Tibial nerve (tissue), 4 donors: Measurements from ENCODE around the gene EGFL6. TPM values are rescaled to one million over a fixed set of nuclear protein-coding genes. Genes with fewer than 3 reads are reported as not detected.

Experiments
- DNase-seq, 2 donors: peaks; one replicate each; pipeline ENCODE4 v3.0.0-alpha.2; 2019; ENCODE audit warnings: low spot score in 2 of 2
- H3K27ac ChIP-seq, 4 donors: fragments of 200-600 bp; sonication (generic) in 3 of 4; one replicate each; pipeline ENCODE4 v1.5.1; 2017 to 2019; ENCODE audit warnings: mild to moderate bottlenecking in 1 of 4
- H3K27me3 ChIP-seq, 2 donors: fragments of 200-600 bp; sonication (generic) in 1 of 2; one replicate each; pipeline versions ENCODE4 v1.5.1 to v1.6.0; 2017 to 2019
- H3K36me3 ChIP-seq, 3 donors: fragments of 200-600 bp; sonication (generic); one replicate each; pipeline ENCODE4 v1.5.1; 2018 to 2019
- H3K4me1 ChIP-seq, 4 donors: fragments of 200-600 bp; sonication (generic) in 3 of 4; one replicate each; pipeline ENCODE4 v1.5.1; 2017 to 2019
- H3K4me3 ChIP-seq, 4 donors: fragments of 200-600 bp; sonication (generic) in 3 of 4; one replicate each; pipeline ENCODE4 v1.5.1; 2017 to 2019; ENCODE audit warnings: mild to moderate bottlenecking in 1 of 4, moderate library complexity in 1 of 4
- H3K9me3 ChIP-seq, 4 donors: fragments of 200-600 bp; sonication (generic) in 3 of 4; one replicate each; pipeline ENCODE4 v1.5.1; 2017 to 2019
- EP300 ChIP-seq, 2 donors: sonication (generic); formaldehyde crosslinking; IDR thresholded peaks; one replicate each; pipeline ENCODE4 v1.6.1; 2017; ENCODE audit warnings: antibody characterized with exemption in 2 of 2, mild to moderate bottlenecking in 1 of 2
- POLR2A ChIP-seq, 2 donors: fragments of 450-650 bp; IDR thresholded peaks; one replicate each; pipeline ENCODE4 v1.6.1; 2017; ENCODE audit warnings: antibody characterized with exemption in 2 of 2, mild to moderate bottlenecking in 2 of 2, moderate library complexity in 2 of 2
- WGBS, 2 donors: methylation state at CpG; one replicate each; pipeline ENCODE4 v1.1.5; 2018; 5-methylcytosine and 5-hydroxymethylcytosine counted together
- total RNA-seq, 4 donors: library from RNA; depleted of rRNA; stranded (reverse); fragments of >200 nt; gene quantifications; one replicate each; pipeline ENCODE4 v1.1.0, GENCODE V29; 2016
- TF ChIP-seq, protein P1 (sequence below), 5 experiments: fragments of 200-600 bp in 3 of 5; fragments of 450-650 bp in 2 of 5; sonication (generic) in 3 of 5; IDR thresholded peaks; one replicate each; pipeline ENCODE4 v1.5.1; 2016 to 2019; ENCODE audit warnings: antibody characterized with exemption in 5 of 5, mild to moderate bottlenecking in 3 of 5, moderate library complexity in 2 of 5

EGFL6 gene, protein sequence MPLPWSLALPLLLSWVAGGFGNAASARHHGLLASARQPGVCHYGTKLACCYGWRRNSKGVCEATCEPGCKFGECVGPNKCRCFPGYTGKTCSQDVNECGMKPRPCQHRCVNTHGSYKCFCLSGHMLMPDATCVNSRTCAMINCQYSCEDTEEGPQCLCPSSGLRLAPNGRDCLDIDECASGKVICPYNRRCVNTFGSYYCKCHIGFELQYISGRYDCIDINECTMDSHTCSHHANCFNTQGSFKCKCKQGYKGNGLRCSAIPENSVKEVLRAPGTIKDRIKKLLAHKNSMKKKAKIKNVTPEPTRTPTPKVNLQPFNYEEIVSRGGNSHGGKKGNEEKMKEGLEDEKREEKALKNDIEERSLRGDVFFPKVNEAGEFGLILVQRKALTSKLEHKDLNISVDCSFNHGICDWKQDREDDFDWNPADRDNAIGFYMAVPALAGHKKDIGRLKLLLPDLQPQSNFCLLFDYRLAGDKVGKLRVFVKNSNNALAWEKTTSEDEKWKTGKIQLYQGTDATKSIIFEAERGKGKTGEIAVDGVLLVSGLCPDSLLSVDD
- not detected for total RNA-seq

DNA sequence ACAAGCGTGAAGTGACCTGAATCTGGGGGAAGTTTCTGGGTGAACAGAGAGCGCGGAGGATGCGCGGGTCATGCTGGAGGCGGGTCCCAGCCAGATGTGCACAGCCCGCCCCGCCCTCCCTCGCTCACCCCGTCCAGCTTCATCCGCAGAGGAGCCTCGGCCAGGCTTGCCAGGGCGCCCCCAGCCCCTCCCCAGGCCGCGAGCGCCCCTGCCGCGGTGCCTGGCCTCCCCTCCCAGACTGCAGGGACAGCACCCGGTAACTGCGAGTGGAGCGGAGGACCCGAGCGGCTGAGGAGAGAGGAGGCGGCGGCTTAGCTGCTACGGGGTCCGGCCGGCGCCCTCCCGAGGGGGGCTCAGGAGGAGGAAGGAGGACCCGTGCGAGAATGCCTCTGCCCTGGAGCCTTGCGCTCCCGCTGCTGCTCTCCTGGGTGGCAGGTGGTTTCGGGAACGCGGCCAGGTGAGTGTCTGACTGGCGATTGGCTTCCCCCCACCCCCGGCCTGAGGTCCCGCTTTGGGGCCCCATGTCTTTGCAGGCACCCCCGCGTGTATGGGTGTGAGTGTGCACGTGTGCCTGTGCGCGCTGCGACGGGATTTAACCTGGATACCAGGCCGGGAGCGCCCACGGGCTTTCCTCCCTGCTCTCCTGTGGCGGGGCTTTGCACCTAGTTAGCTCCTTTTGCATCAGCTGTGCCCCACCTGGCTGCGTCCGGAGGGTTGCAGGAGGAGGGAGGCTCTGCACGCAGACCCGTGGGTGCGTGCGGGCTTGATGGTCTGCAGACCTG lies at the start of gene EGFL6:
TSS of gene EGFL6 (plus strand) at position 123 of the 782 bp plus-strand sequence. CDS start at position 384, 261 bp downstream.
- Histone ChIP-seq H3K4me1 (peaks cover 0 to 10% (median 0%) of the 10 kb centered on the region in 4 donors), H3K27ac (no peak within 1 kb of the TSS), H3K9me3 (no peaks in the 10 kb centered on the region), H3K27me3 (peaks cover 0 to 86% of the 10 kb centered on the region in 2 donors), H3K4me3 (peak within 1 kb of the TSS in 2 of 4 donors; percentile 12 to 32), H3K36me3 (no peaks in the 10 kb centered on the region)
- DNase-seq, result no peak
- TF ChIP-seq EP300 (IDR thresholded peaks at IDR 0.05) (no peak), POLR2A (IDR thresholded peaks at IDR 0.05) (no peak)
- TF ChIP-seq, protein P1, sequence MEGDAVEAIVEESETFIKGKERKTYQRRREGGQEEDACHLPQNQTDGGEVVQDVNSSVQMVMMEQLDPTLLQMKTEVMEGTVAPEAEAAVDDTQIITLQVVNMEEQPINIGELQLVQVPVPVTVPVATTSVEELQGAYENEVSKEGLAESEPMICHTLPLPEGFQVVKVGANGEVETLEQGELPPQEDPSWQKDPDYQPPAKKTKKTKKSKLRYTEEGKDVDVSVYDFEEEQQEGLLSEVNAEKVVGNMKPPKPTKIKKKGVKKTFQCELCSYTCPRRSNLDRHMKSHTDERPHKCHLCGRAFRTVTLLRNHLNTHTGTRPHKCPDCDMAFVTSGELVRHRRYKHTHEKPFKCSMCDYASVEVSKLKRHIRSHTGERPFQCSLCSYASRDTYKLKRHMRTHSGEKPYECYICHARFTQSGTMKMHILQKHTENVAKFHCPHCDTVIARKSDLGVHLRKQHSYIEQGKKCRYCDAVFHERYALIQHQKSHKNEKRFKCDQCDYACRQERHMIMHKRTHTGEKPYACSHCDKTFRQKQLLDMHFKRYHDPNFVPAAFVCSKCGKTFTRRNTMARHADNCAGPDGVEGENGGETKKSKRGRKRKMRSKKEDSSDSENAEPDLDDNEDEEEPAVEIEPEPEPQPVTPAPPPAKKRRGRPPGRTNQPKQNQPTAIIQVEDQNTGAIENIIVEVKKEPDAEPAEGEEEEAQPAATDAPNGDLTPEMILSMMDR (IDR thresholded peaks at IDR 0.05), result no peak
- WGBS, 2 donors, result 16% methylated on average over 31 of the region's 57 CpGs; no CpG with 5 or more reads in 1 of the 2 donors

DNA sequence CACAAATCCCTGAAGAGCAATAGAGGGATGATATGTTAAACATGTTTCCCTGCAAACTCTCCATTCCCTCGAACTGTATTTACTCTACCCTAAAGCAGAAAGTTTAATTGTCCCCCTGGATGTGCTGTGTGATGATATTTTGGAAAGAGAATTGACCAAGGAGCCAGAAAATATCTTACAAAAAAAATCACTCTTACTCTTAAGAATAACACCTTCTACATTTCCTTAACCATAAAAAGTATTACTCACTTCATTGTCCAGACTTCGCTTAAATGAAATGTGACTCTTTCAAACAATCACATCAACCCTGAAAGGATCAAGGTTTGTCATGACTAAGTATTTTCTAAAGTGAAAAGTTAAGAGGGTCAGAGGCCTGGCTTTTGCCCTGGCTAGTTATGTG lies 49.0 kb upstream of the EGFL6 start:
- TF ChIP-seq EP300 (IDR thresholded peaks at IDR 0.05), result no peak
- Histone ChIP-seq H3K27ac (no peak overlapping the region), H3K4me1 (no peaks in the 10 kb centered on the region), H3K27me3 (no peaks in the 10 kb centered on the region), H3K4me3 (no peak overlapping the region), H3K9me3 (no peaks in the 10 kb centered on the region), H3K36me3 (no peaks in the 10 kb centered on the region)
- no peak for DNase-seq
- 64 to 77% methylated on average over 2 of the region's 2 CpGs for WGBS, 2 donors

DNA sequence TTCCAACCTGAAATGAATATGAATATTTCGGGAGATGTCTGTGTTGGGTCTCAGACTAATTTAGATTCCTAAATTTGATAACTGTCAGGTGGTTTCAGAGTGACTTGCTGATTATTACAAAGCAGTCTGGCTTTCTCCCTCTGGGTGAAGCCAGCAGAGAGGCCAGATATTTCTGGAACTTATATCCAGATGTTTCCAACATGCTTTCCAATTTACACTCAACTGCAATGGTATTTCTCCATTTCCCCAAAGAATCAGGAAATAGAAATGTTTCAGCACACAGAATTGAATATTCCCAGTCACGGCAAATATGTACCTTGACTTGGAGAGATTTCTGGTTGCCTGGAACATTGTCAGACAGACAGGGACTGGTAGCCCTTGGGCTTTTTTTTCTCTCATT lies 48.5 kb upstream of the EGFL6 start:
- H3K27me3 ChIP-seq, result no peaks in the 10 kb centered on the region
- DNase-seq, result no peak
- TF ChIP-seq EP300 (IDR thresholded peaks at IDR 0.05) (no peak), POLR2A (IDR thresholded peaks at IDR 0.05) (no peak)
- TF ChIP-seq, protein P1 (IDR thresholded peaks at IDR 0.05), result no peak
- no peaks in the 10 kb centered on the region for H3K36me3 ChIP-seq
- WGBS, 2 donors, result 74 to 76% methylated on average over 2 of the region's 2 CpGs
- H3K4me1 ChIP-seq, result no peaks in the 10 kb centered on the region
- H3K4me3 ChIP-seq, result no peak overlapping the region
- H3K27ac ChIP-seq, result no peak overlapping the region
- no peaks in the 10 kb centered on the region for H3K9me3 ChIP-seq

DNA sequence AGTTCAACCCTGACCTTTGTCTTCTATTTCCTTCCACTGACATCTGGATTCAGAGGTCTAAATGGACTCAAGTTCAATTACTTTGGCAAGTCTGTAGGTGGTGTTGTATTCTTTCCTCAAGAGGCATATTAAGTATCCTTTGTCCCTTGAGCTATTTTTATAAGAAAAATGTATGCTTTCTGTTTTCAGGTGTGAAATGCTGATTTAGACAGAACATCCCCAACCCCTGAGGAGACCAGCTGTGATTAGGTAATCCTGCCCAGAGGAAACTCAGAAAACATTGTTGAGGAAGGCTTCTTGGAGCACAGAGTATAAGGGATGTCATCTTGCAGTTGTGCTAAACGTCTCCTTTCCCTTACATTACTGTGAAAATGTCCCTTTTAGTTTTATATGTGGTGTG lies 46.6 kb upstream of the EGFL6 start:
- Histone ChIP-seq H3K27ac (no peak overlapping the region), H3K4me3 (no peak overlapping the region), H3K9me3 (no peaks in the 10 kb centered on the region), H3K27me3 (no peaks in the 10 kb centered on the region), H3K4me1 (no peaks in the 10 kb centered on the region), H3K36me3 (no peaks in the 10 kb centered on the region)
- TF ChIP-seq EP300 (IDR thresholded peaks at IDR 0.05), result no peak
- no peak for TF ChIP-seq POLR2A (IDR thresholded peaks at IDR 0.05)
- TF ChIP-seq, protein P1 (IDR thresholded peaks at IDR 0.05), result no peak
- no peak for DNase-seq
- 32 to 60% methylated on average over 1 of the region's 1 CpG for WGBS, 2 donors

DNA sequence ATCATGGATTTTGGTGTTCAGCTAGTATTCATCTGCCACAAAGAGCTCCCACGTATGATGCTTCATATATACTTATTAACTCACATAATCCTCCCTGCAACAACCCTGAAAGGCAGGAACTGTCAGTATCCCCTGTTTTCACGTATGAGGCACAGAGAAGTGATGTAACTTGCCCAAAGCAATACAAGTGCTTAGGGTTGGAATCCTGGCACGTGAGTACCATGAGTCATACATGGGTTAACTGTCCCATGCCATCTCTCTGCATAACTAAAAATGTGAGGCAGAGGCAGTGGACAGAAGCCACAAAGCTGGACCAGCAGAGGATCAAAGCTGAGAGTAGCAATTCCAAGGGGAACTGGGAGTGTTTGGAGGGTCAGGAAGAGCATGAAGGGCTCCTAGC lies 35.7 kb upstream of the EGFL6 start:
- Histone ChIP-seq H3K9me3 (no peaks in the 10 kb centered on the region), H3K27me3 (peaks cover 0 to 10% of the 10 kb centered on the region in 2 donors), H3K4me3 (no peak overlapping the region), H3K27ac (no peak overlapping the region), H3K4me1 (no peaks in the 10 kb centered on the region), H3K36me3 (no peaks in the 10 kb centered on the region)
- TF ChIP-seq, protein P1 (IDR thresholded peaks at IDR 0.05), result no peak
- no peak for TF ChIP-seq EP300 (IDR thresholded peaks at IDR 0.05)
- TF ChIP-seq POLR2A (IDR thresholded peaks at IDR 0.05), result no peak
- DNase-seq, result no peak
- 40 to 59% methylated on average over 3 of the region's 3 CpGs for WGBS, 2 donors
